Measurements from ENCODE around the gene LRRC42. TPM values are rescaled to one million over a fixed set of nuclear protein-coding genes. Genes with fewer than 3 reads are reported as not detected.
"Not testable (repeated sequence)": the region's sequence is repeated elsewhere in the genome, so short reads cannot be mapped to it uniquely, and the experiment has no call there.

LRRC42 gene
- total RNA-seq, 2 donors from 2014 or later, result 46.0 to 55.1 TPM

- no peak overlapping the region for H3K9ac ChIP-seq (ENCODE audit: extremely low read depth, low read length, poor library complexity, severe bottlenecking)
- DNase-seq, result no peak
- peaks cover 63% of the 10 kb centered on the region for H3K36me3 ChIP-seq (ENCODE audit: control insufficient read depth, insufficient read depth, low read length)
- no peak overlapping the region for H3K27ac ChIP-seq (ENCODE audit: low read depth, low read length)
- H3K9me3 ChIP-seq (ENCODE audit: control insufficient read depth, low read length), result no peaks in the 10 kb centered on the region
- H3K27me3 ChIP-seq (ENCODE audit: control insufficient read depth, insufficient read depth, low read length, poor library complexity, severe bottlenecking), result no peaks in the 10 kb centered on the region
- peaks cover 55% of the 10 kb centered on the region for H3K36me3 Mint-ChIP-seq (ENCODE audit: low read depth)
- no peak overlapping the region for H3K4me3 Mint-ChIP-seq
- peaks cover 28% of the 10 kb centered on the region for H3K4me1 Mint-ChIP-seq
- no peak overlapping the region for H3K27ac Mint-ChIP-seq
- TF ChIP-seq CTCF (conservative IDR thresholded peaks at IDR 0.05), result no peak
- H3K9me3 Mint-ChIP-seq, result no peaks in the 10 kb centered on the region
- WGBS, 2 experiments (ENCODE audit: insufficient coverage in 1 of 2, insufficient read length in 1 of 2), result 87 to 89% methylated on average over 1 to 2 of the region's 2 CpGs
- no peaks in the 10 kb centered on the region for H3K27me3 Mint-ChIP-seq (ENCODE audit: insufficient read depth)
- H3K4me3 ChIP-seq (ENCODE audit: low read length), result no peak overlapping the region
- H3K4me1 ChIP-seq (ENCODE audit: control insufficient read depth, insufficient read depth, low read length), result peaks cover 6% of the 10 kb centered on the region
Measured at GRCh38 chr1:53968125-53968513, 22.0 kb downstream of the LRRC42 start.

DNA sequence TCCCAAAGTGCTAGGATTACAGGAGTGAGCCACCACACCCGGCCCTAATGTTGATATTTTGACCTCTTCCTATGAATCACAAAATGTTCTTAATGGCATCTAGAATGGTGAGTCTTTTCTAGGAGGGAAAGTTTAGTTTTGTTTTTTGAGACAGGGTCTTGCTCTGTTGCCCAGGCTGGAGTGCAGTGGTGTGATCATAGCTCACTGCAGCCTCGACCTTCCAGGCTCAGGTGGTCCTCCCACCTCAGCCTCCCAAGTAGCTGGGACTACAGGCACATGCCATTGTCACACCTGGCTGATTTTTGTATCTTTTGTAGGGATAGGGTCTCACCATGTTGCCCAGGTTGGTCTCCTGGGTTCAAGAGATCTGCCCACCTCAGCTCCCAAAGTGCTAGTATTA lies 23.2 kb downstream of the LRRC42 start:
- not testable (repeated sequence) for H3K9ac ChIP-seq (ENCODE audit: extremely low read depth, low read length, poor library complexity, severe bottlenecking); H3K27me3 ChIP-seq (ENCODE audit: control insufficient read depth, insufficient read depth, low read length, poor library complexity, severe bottlenecking); H3K4me3 Mint-ChIP-seq; H3K9me3 Mint-ChIP-seq; H3K27ac ChIP-seq (ENCODE audit: low read depth, low read length); H3K27me3 Mint-ChIP-seq (ENCODE audit: insufficient read depth); DNase-seq; H3K27ac Mint-ChIP-seq; H3K4me1 ChIP-seq (ENCODE audit: control insufficient read depth, insufficient read depth, low read length); H3K9me3 ChIP-seq (ENCODE audit: control insufficient read depth, low read length); H3K4me3 ChIP-seq (ENCODE audit: low read length)
- peaks cover 48% of the 10 kb centered on the region for H3K36me3 Mint-ChIP-seq (ENCODE audit: low read depth)
- peaks cover 62% of the 10 kb centered on the region for H3K36me3 ChIP-seq (ENCODE audit: control insufficient read depth, insufficient read depth, low read length)
- peaks cover 20% of the 10 kb centered on the region for H3K4me1 Mint-ChIP-seq
- 92 to 95% methylated on average over 2 of the region's 2 CpGs for WGBS, 2 experiments (ENCODE audit: insufficient coverage in 1 of 2, insufficient read length in 1 of 2)

- no peak for DNase-seq
- H3K27me3 Mint-ChIP-seq (ENCODE audit: insufficient read depth), result no peaks in the 10 kb centered on the region
- Histone ChIP-seq H3K27ac (ENCODE audit: low read depth, low read length) (no peak overlapping the region), H3K9ac (ENCODE audit: extremely low read depth, low read length, poor library complexity, severe bottlenecking) (no peak overlapping the region), H3K4me1 (ENCODE audit: control insufficient read depth, insufficient read depth, low read length) (peaks cover 6% of the 10 kb centered on the region), H3K36me3 (ENCODE audit: control insufficient read depth, insufficient read depth, low read length) (peaks cover 44% of the 10 kb centered on the region), H3K27me3 (ENCODE audit: control insufficient read depth, insufficient read depth, low read length, poor library complexity, severe bottlenecking) (no peaks in the 10 kb centered on the region), H3K9me3 (ENCODE audit: control insufficient read depth, low read length) (no peaks in the 10 kb centered on the region), H3K4me3 (ENCODE audit: low read length) (no peak overlapping the region)
- 91 to 100% methylated on average over 1 to 2 of the region's 2 CpGs for WGBS, 2 experiments (ENCODE audit: insufficient coverage in 1 of 2, insufficient read length in 1 of 2)
- TF ChIP-seq CTCF (conservative IDR thresholded peaks at IDR 0.05), result no peak
- peaks cover 37% of the 10 kb centered on the region for H3K36me3 Mint-ChIP-seq (ENCODE audit: low read depth)
- no peak overlapping the region for H3K27ac Mint-ChIP-seq
- H3K9me3 Mint-ChIP-seq, result no peaks in the 10 kb centered on the region
- H3K4me1 Mint-ChIP-seq, result peaks cover 17% of the 10 kb centered on the region
- H3K4me3 Mint-ChIP-seq, result no peak overlapping the region
Measured at GRCh38 chr1:53971718-53972117, 25.6 kb downstream of the LRRC42 start.

DNA sequence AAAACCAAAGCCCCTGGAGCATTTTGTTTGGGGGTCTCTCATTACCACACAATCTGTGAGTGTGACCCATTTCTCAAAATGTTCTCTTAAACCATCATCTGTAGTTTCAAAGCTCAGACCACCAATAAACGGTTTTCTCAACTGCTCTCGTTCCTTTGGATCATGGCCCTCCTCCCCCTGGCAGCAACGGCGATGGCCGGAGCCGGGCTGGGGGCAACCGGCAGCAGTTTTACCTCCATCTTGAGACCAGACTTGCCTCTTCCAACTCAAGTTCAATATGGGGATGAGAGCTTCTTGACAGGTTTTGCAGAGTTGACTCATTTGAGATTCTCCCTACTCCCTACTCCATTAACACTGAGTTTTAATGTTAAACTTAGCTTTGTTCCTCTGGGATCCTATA lies 29.7 kb downstream of the LRRC42 start:
- H3K27me3 ChIP-seq (ENCODE audit: control insufficient read depth, insufficient read depth, low read length, poor library complexity, severe bottlenecking), result no peaks in the 10 kb centered on the region
- WGBS, 2 experiments (ENCODE audit: insufficient coverage in 1 of 2, insufficient read length in 1 of 2), result 95% methylated on average over 7 of the region's 7 CpGs; no CpG with 5 or more reads in 1 of the 2 experiments

More for the DNA sequence above, 29.7 kb downstream of the LRRC42 start:
- Histone ChIP-seq H3K4me3 (ENCODE audit: low read length) (no peak overlapping the region), H3K27ac (ENCODE audit: low read depth, low read length) (no peak overlapping the region), H3K36me3 (ENCODE audit: control insufficient read depth, insufficient read depth, low read length) (peaks cover 17% of the 10 kb centered on the region), H3K4me1 (ENCODE audit: control insufficient read depth, insufficient read depth, low read length) (no peaks in the 10 kb centered on the region), H3K9ac (ENCODE audit: extremely low read depth, low read length, poor library complexity, severe bottlenecking) (no peak overlapping the region), H3K9me3 (ENCODE audit: control insufficient read depth, low read length) (no peaks in the 10 kb centered on the region)
- no peak for TF ChIP-seq CTCF (conservative IDR thresholded peaks at IDR 0.05)
- Mint-ChIP-seq H3K4me3 (no peak overlapping the region), H3K27me3 (ENCODE audit: insufficient read depth) (no peaks in the 10 kb centered on the region), H3K36me3 (ENCODE audit: low read depth) (peaks cover 8% of the 10 kb centered on the region), H3K27ac (no peak overlapping the region), H3K9me3 (no peaks in the 10 kb centered on the region), H3K4me1 (peaks cover 8% of the 10 kb centered on the region)
- DNase-seq, result no peak
